HepG2 (cell line): ENCODE data around the gene SLC38A2. TPM values are rescaled to one million over a fixed set of nuclear protein-coding genes. Genes with fewer than 3 reads are reported as not detected.

Source experiments
- ATF5 ChIP-seq: sonication (generic); formaldehyde crosslinking; IDR thresholded peaks from 2 replicates; pipeline ENCODE4 v1.4.0; 2020; ENCODE audit warnings: mild to moderate bottlenecking, low read depth, missing genetic modification reagents
- ATF7 ChIP-seq, 2 experiments: fragments of 450-650 bp in 1 of 2; sonication (generic) in 1 of 2; formaldehyde crosslinking in 1 of 2; IDR thresholded peaks; 2 replicates each; pipeline versions ENCODE4 v1.4.0 to v1.6.1; 2016 to 2020; ENCODE audit warnings: antibody characterized with exemption in 1 of 2, mild to moderate bottlenecking in 1 of 2, missing genetic modification reagents in 1 of 2
- CEBPB ChIP-seq: IDR thresholded peaks from 2 replicates; pipeline ENCODE4 v1.6.1; 2011; ENCODE audit warnings: low read depth, low read length, improper control_type of control experiment, borderline replicate concordance
- FIP1L1 ChIP-seq: fragments of 200-400 bp; formaldehyde crosslinking; IDR thresholded peaks from 2 replicates; pipeline ENCODE4 v1.6.1; 2018; ENCODE audit warnings: low read depth, mild to moderate bottlenecking, low read length, moderate library complexity, borderline replicate concordance; ENCODE audit not compliant: insufficient read depth
- MTA3 ChIP-seq: sonication (generic); formaldehyde crosslinking; IDR thresholded peaks from 2 replicates; pipeline ENCODE4 v1.4.0; 2020; ENCODE audit warnings: missing genetic modification reagents
- REPIN1 ChIP-seq: sonication (generic); formaldehyde crosslinking; IDR thresholded peaks from 2 replicates; pipeline ENCODE4 v1.8.0; 2022; ENCODE audit warnings: missing genetic modification reagents, low read depth, mild to moderate bottlenecking, borderline replicate concordance
- SETDB1 ChIP-seq: sonication (generic); formaldehyde crosslinking; IDR thresholded peaks from 2 replicates; pipeline ENCODE4 v1.5.1; 2020; ENCODE audit warnings: missing genetic modification reagents, mild to moderate bottlenecking, borderline replicate concordance
- TAF15 ChIP-seq: fragments of 200-400 bp; formaldehyde crosslinking; IDR thresholded peaks from one replicate; pipeline ENCODE4 v1.6.1; 2018; ENCODE audit warnings: mild to moderate bottlenecking, low read depth, low read length; ENCODE audit not compliant: poor library complexity, severe bottlenecking
- ZNF234 ChIP-seq: sonication (generic); formaldehyde crosslinking; conservative IDR thresholded peaks from 2 replicates; pipeline ENCODE4 v1.5.1; 2020; ENCODE audit warnings: mild to moderate bottlenecking, missing genetic modification reagents
- ZNF407 ChIP-seq: sonication (generic); formaldehyde crosslinking; IDR thresholded peaks from one replicate; pipeline ENCODE4 v1.5.1; 2020; ENCODE audit warnings: mild to moderate bottlenecking, missing genetic modification reagents; ENCODE audit errors: not compliant biosample characterization
- ZNF562 ChIP-seq: sonication (generic); formaldehyde crosslinking; IDR thresholded peaks from 2 replicates; pipeline ENCODE4 v1.8.0; 2022; ENCODE audit warnings: missing genetic modification reagents, borderline replicate concordance
- ZNF576 ChIP-seq: sonication (generic); formaldehyde crosslinking; IDR thresholded peaks from 2 replicates; pipeline ENCODE4 v1.4.0; 2020; ENCODE audit warnings: mild to moderate bottlenecking, missing genetic modification reagents
- polyA plus RNA-seq, 8 experiments: library from polyadenylated mRNA; depleted of rRNA in 3 of 8; stranded (reverse) in 7 of 8; unstranded in 1 of 8; fragments of >200 nt; fragmentation: Illumina TruSeq in 4 of 8; extraction: Trizol in 4 of 8; gene quantifications; 2 replicates each; pipeline versions ENCODE4 v1.2.1 to v1.2.3, GENCODE V29; 2011 to 2016; ENCODE audit warnings: low read depth in 4 of 8, missing spikeins in 1 of 8, mixed read lengths in 1 of 8; ENCODE audit not compliant: insufficient read depth in 1 of 8
- total RNA-seq, 5 experiments: library from RNA; depleted of rRNA; stranded (reverse); fragments of >200 nt; fragmentation: Illumina TruSeq; extraction: Trizol; gene quantifications; 2 replicates each; pipeline ENCODE4 v1.2.3, GENCODE V29; 2016; ENCODE audit warnings: low read depth in 1 of 5

SLC38A2 gene
- total and polyA plus RNA-seq, 2 of the 13 experiments (the other 11 are each of a cell fraction or from before 2014, with no cell fraction given): 368 to 880 TPM

- TF ChIP-seq ZNF407 (CRISPR knock-in tag): no peak
- no peak for TF ChIP-seq REPIN1 (CRISPR knock-in tag)
- no peak for TF ChIP-seq FIP1L1
- no peak for TF ChIP-seq ZNF234 (CRISPR knock-in tag)
- TF ChIP-seq CEBPB: no peak
- no peak for TF ChIP-seq MTA3 (CRISPR knock-in tag)
- no peak for TF ChIP-seq ZNF562
- TF ChIP-seq SETDB1 (CRISPR knock-in tag): no peak
- TF ChIP-seq ATF5 (CRISPR knock-in tag): no peak
- TF ChIP-seq TAF15: no peak
- TF ChIP-seq ZNF576 (CRISPR knock-in tag): no peak
- TF ChIP-seq ATF7 (IDR thresholded peaks at IDR 0.05): no peak
- TF ChIP-seq ATF7 (CRISPR knock-in tag; IDR thresholded peaks at IDR 0.05): no peak
Observed at GRCh38 chr12:46356655-46357437, 15.7 kb downstream of the SLC38A2 start (continued).
